GM12892 (cell line): ENCODE data around the gene VAV1.

Experiments used
- POLR2A ChIP-seq: IDR thresholded peaks from 2 replicates; pipeline ENCODE4 v1.6.1; 2011; ENCODE audit warnings: low read depth, low read length, control low read depth
- POLR2AphosphoS5 ChIP-seq: IDR thresholded peaks from 2 replicates; pipeline ENCODE4 v1.6.1; 2011; ENCODE audit warnings: low read depth, low read length, control low read depth
- TAF1 ChIP-seq: IDR thresholded peaks from 2 replicates; pipeline ENCODE4 v1.6.1; 2011; ENCODE audit warnings: low read depth, mild to moderate bottlenecking, control low read depth, low read length, borderline replicate concordance

GRCh38 chr19:6802336-6803035 is 30.0 kb downstream of the VAV1 start:
- TF ChIP-seq POLR2A (peak; percentile 67), POLR2AphosphoS5 (peak; percentile 48; the same call in 1 of the 2 replicates), TAF1 (0 out of 2 replicates have a peak, but pooled peaks have one; percentile 31)
